ENCODE data around the gene BTBD9. TPM values are rescaled to one million over a fixed set of nuclear protein-coding genes. Genes with fewer than 3 reads are reported as not detected.
"Not testable (repeated sequence)": the region's sequence is repeated elsewhere in the genome, so short reads cannot be mapped to it uniquely, and the experiment has no call there.

Gene BTBD9
- total RNA-seq, 1 donor from 2014 or later = 24.1 TPM

GRCh38 chr6:38349221-38349620 lies 290.5 kb downstream of the BTBD9 start:
- Histone ChIP-seq H3K27me3 (no peaks in the 10 kb centered on the region), H3K4me3 (no peak overlapping the region), H3K4me1 (peaks cover 10% of the 10 kb centered on the region), H3K9me3 (no peaks in the 10 kb centered on the region), H3K27ac (no peak overlapping the region), H3K36me3 (no peaks in the 10 kb centered on the region)
- intact Hi-C loops (cut with DNase I) = no loop called here
- DNase-seq (ENCODE audit: extremely low spot score in 2 of 2) = no peak
- TF ChIP-seq POLR2AphosphoS5 (IDR thresholded peaks at IDR 0.05; ENCODE audit: insufficient read depth in 1 of 2, low read depth in 1 of 2) = no peak
- TF ChIP-seq POLR2A (IDR thresholded peaks at IDR 0.05) = no peak
- TF ChIP-seq, protein P1, sequence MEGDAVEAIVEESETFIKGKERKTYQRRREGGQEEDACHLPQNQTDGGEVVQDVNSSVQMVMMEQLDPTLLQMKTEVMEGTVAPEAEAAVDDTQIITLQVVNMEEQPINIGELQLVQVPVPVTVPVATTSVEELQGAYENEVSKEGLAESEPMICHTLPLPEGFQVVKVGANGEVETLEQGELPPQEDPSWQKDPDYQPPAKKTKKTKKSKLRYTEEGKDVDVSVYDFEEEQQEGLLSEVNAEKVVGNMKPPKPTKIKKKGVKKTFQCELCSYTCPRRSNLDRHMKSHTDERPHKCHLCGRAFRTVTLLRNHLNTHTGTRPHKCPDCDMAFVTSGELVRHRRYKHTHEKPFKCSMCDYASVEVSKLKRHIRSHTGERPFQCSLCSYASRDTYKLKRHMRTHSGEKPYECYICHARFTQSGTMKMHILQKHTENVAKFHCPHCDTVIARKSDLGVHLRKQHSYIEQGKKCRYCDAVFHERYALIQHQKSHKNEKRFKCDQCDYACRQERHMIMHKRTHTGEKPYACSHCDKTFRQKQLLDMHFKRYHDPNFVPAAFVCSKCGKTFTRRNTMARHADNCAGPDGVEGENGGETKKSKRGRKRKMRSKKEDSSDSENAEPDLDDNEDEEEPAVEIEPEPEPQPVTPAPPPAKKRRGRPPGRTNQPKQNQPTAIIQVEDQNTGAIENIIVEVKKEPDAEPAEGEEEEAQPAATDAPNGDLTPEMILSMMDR (IDR thresholded peaks at IDR 0.05) = no peak

GRCh38 chr6:38348371-38348770 lies 291.4 kb downstream of the BTBD9 start:
- Histone ChIP-seq H3K9me3 (no peaks in the 10 kb centered on the region), H3K27ac (no peak overlapping the region), H3K27me3 (no peaks in the 10 kb centered on the region), H3K36me3 (no peaks in the 10 kb centered on the region), H3K4me3 (no peak overlapping the region), H3K4me1 (peaks cover 10% of the 10 kb centered on the region)
- no peak for DNase-seq (ENCODE audit: extremely low spot score in 2 of 2)
- intact Hi-C loops (cut with DNase I) = no loop called here
- TF ChIP-seq POLR2A (IDR thresholded peaks at IDR 0.05) (no peak), POLR2AphosphoS5 (IDR thresholded peaks at IDR 0.05; ENCODE audit: insufficient read depth in 1 of 2, low read depth in 1 of 2) (no peak)
- TF ChIP-seq, protein P1 (IDR thresholded peaks at IDR 0.05) = no peak

DNA sequence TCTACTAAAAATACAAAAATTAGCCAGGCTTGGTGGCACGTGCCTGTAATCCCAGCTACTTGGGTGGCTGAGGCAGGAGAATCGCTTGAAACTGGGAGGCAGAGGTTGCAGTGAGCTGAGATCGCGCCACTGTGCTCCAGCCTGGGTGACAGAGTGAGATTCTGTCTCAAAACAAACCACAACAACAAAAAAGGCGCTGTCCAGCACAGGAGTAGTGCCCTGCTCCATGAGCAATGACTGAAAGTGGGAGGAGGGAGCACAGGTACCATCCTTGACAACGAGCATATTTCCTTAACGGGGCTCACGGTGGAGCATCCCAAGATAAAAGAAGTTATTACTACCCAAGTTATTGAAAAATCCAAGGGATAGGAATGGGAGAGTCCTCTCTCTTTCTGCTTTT lies 291.9 kb downstream of the BTBD9 start:
- H3K27ac ChIP-seq; H3K36me3 ChIP-seq; H3K4me3 ChIP-seq; intact Hi-C loops (cut with DNase I); DNase-seq (ENCODE audit: extremely low spot score in 2 of 2); H3K9me3 ChIP-seq; H3K27me3 ChIP-seq: not testable (repeated sequence)
- peaks cover 10% of the 10 kb centered on the region for H3K4me1 ChIP-seq

- intact Hi-C loops (cut with DNase I) = no loop called here
- H3K27me3 ChIP-seq = no peaks in the 10 kb centered on the region
- H3K36me3 ChIP-seq = no peaks in the 10 kb centered on the region
- H3K4me3 ChIP-seq = no peak overlapping the region
- H3K4me1 ChIP-seq = peaks cover 10% of the 10 kb centered on the region
- H3K27ac ChIP-seq = no peak overlapping the region
- H3K9me3 ChIP-seq = no peaks in the 10 kb centered on the region
- TF ChIP-seq POLR2A (IDR thresholded peaks at IDR 0.05) (no peak), POLR2AphosphoS5 (IDR thresholded peaks at IDR 0.05; ENCODE audit: insufficient read depth in 1 of 2, low read depth in 1 of 2) (no peak)
- TF ChIP-seq, protein P1 (IDR thresholded peaks at IDR 0.05) = no peak
- no peak for DNase-seq (ENCODE audit: extremely low spot score in 2 of 2)
Measured at GRCh38 chr6:38346291-38347079, 293.2 kb downstream of the BTBD9 start.

GRCh38 chr6:38345586-38345985 lies 294.1 kb downstream of the BTBD9 start:
- H3K27me3 ChIP-seq = no peaks in the 10 kb centered on the region
- no peak overlapping the region for H3K27ac ChIP-seq
- intact Hi-C loops (cut with DNase I) = no loop called here
- DNase-seq (ENCODE audit: extremely low spot score in 2 of 2) = no peak
- no peaks in the 10 kb centered on the region for H3K36me3 ChIP-seq
- H3K4me1 ChIP-seq = peaks cover 4% of the 10 kb centered on the region
- H3K9me3 ChIP-seq = no peaks in the 10 kb centered on the region
- TF ChIP-seq, protein P1 (IDR thresholded peaks at IDR 0.05) = no peak
- TF ChIP-seq POLR2A (IDR thresholded peaks at IDR 0.05) = no peak
- no peak for TF ChIP-seq POLR2AphosphoS5 (IDR thresholded peaks at IDR 0.05; ENCODE audit: insufficient read depth in 1 of 2, low read depth in 1 of 2)
- no peak overlapping the region for H3K4me3 ChIP-seq

Data from vagina (tissue), 2 donors.